PC-9 (cell line): Measurements from ENCODE around the gene STAT4. TPM values are rescaled to one million over a fixed set of nuclear protein-coding genes. Genes with fewer than 3 reads are reported as not detected.

ENCODE experiments used
- BruUV-seq: library from RNA; stranded (reverse); fragments of 400-500 nt; replicated peaks from 2 replicates; lab custom pipeline; 2021; lab: Mats Ljungman, UMichigan
- CTCF ChIA-PET: fragments of 300-600 bp; sonication (Branson Sonifier 250); formaldehyde crosslinking; loops from one replicate; lab custom pipeline; 2022; ENCODE audit warnings: antibody characterized with exemption; lab: Charles Lee
- POLR2A ChIA-PET: fragments of 300-600 bp; sonication (Branson Sonifier 250); formaldehyde crosslinking; loops from one replicate; lab custom pipeline; 2022; ENCODE audit warnings: antibody characterized with exemption; ENCODE audit not compliant: unreplicated experiment; lab: Charles Lee
- DNase-seq, 2 experiments: peaks; one replicate each; pipeline versions ENCODE4 v3.0.0 to v3.0.0-alpha.2; 2015 to 2022; ENCODE audit warnings: mixed read lengths in 1 of 2
- H2AFZ ChIP-seq: fragments of 200-600 bp; sonication (generic); 2 replicates; pipeline ENCODE4 v1.8.1; 2017; ENCODE audit warnings: antibody characterized with exemption
- H3F3A ChIP-seq: fragments of 200-600 bp; sonication (generic); 2 replicates; pipeline ENCODE4 v1.8.1; 2017; ENCODE audit warnings: antibody characterized with exemption, mild to moderate bottlenecking, low read depth; ENCODE audit not compliant: insufficient read depth
- H3K27ac ChIP-seq: fragments of 200-600 bp; sonication (generic); 2 replicates; pipeline ENCODE4 v1.6.1; 2016; ENCODE audit warnings: mixed run types
- H3K27me3 ChIP-seq: fragments of 200-600 bp; sonication (generic); 2 replicates; pipeline ENCODE4 v1.6.1; 2016; ENCODE audit warnings: low read depth, mixed run types; ENCODE audit not compliant: insufficient read depth
- H3K36me3 ChIP-seq: fragments of 200-600 bp; sonication (generic); 2 replicates; pipeline ENCODE4 v1.6.1; 2016; ENCODE audit warnings: low read depth, mixed run types
- H3K4me1 ChIP-seq: fragments of 200-600 bp; sonication (generic); replicated peaks from 2 replicates; pipeline ENCODE4 v1.6.1; 2016; ENCODE audit warnings: mixed run types; ENCODE audit not compliant: insufficient read depth
- H3K4me2 ChIP-seq: fragments of 200-600 bp; sonication (generic); 2 replicates; pipeline ENCODE4 v1.6.1; 2017; ENCODE audit warnings: mixed run types
- H3K4me3 ChIP-seq: fragments of 200-600 bp; sonication (generic); 2 replicates; pipeline ENCODE4 v1.6.1; 2016; ENCODE audit warnings: mixed run types
- H3K79me2 ChIP-seq: fragments of 200-600 bp; sonication (generic); 2 replicates; pipeline ENCODE4 v1.6.1; 2017; ENCODE audit warnings: low read depth, mixed run types
- H3K9me2 ChIP-seq: fragments of 200-600 bp; sonication (generic); 2 replicates; pipeline ENCODE4 v1.8.1; 2017; ENCODE audit warnings: mild to moderate bottlenecking; ENCODE audit not compliant: insufficient read depth
- H3K9me3 ChIP-seq: fragments of 200-600 bp; sonication (generic); 2 replicates; pipeline ENCODE4 v1.8.1; 2016; ENCODE audit warnings: low read depth; ENCODE audit not compliant: insufficient read depth
- H4K20me1 ChIP-seq: fragments of 200-600 bp; sonication (generic); 2 replicates; pipeline ENCODE4 v1.8.1; 2017; ENCODE audit not compliant: insufficient read depth
- CTCF ChIP-seq: fragments of 200-600 bp; sonication (generic); conservative IDR thresholded peaks from 2 replicates; pipeline ENCODE4 v1.6.1; 2017; ENCODE audit warnings: mixed run types, antibody characterized with exemption, mild to moderate bottlenecking, moderate library complexity
- EZH2 ChIP-seq: fragments of 200-600 bp; sonication (generic); IDR thresholded peaks from 2 replicates; pipeline ENCODE4 v1.8.0; 2017; ENCODE audit warnings: antibody characterized with exemption, low read depth
- intact Hi-C: fragments of 100-400 bp; cut with micrococcal nuclease; formaldehyde crosslinking; loops from one replicate; pipeline ENCODE4 v1.10.0; 2022; ENCODE audit not compliant: unreplicated experiment
- total RNA-seq: library from RNA; stranded (reverse); gene quantifications from 2 replicates; pipeline ENCODE4 v1.2.3, GENCODE V29; 2021

The STAT4 gene
- total RNA-seq, 1 experiment from 2014 or later = 0.70 TPM

- ChIA-PET POLR2A (no interaction called here), CTCF (no interaction called here)
- Histone ChIP-seq H3F3A (no peaks in the 10 kb centered on the region), H3K9me3 (no peaks in the 10 kb centered on the region), H3K27ac (no peak overlapping the region), H3K36me3 (no peaks in the 10 kb centered on the region), H3K4me1 (no peaks in the 10 kb centered on the region), H4K20me1 (no peaks in the 10 kb centered on the region), H3K79me2 (no peaks in the 10 kb centered on the region), H3K4me2 (no peak overlapping the region), H3K27me3 (no peaks in the 10 kb centered on the region), H3K4me3 (no peak overlapping the region), H2AFZ (no peak overlapping the region), H3K9me2 (no peaks in the 10 kb centered on the region)
- no TSS peak for BruUV-seq
- DNase-seq = no peak
- intact Hi-C loops = no loop called here
- TF ChIP-seq CTCF = no peak
- no peak for TF ChIP-seq EZH2
Observed at GRCh38 chr2:191115804-191116203, 35.0 kb downstream of the STAT4 start.

- Histone ChIP-seq H3K36me3 (no peaks in the 10 kb centered on the region), H3K4me3 (no peak overlapping the region), H2AFZ (no peak overlapping the region), H3K4me1 (no peaks in the 10 kb centered on the region), H3K27me3 (no peaks in the 10 kb centered on the region), H3F3A (no peaks in the 10 kb centered on the region), H3K4me2 (no peak overlapping the region), H4K20me1 (no peaks in the 10 kb centered on the region), H3K27ac (no peak overlapping the region), H3K79me2 (no peaks in the 10 kb centered on the region), H3K9me3 (no peaks in the 10 kb centered on the region), H3K9me2 (no peaks in the 10 kb centered on the region)
- POLR2A ChIA-PET = no interaction called here
- TF ChIP-seq CTCF (no peak), EZH2 (no peak)
- intact Hi-C loops = no loop called here
- CTCF ChIA-PET = no interaction called here
- no TSS peak for BruUV-seq
- DNase-seq = no peak
Observed at GRCh38 chr2:191115391-191115790, 35.4 kb downstream of the STAT4 start.

GRCh38 chr2:191114403-191114886 lies 36.3 kb downstream of the STAT4 start:
- ChIA-PET POLR2A (no interaction called here), CTCF (no interaction called here)
- Histone ChIP-seq H3K9me3 (no peaks in the 10 kb centered on the region), H3K4me3 (no peak overlapping the region), H3K9me2 (no peaks in the 10 kb centered on the region), H3K4me1 (no peaks in the 10 kb centered on the region), H3K27ac (no peak overlapping the region), H3K4me2 (no peak overlapping the region), H3F3A (no peaks in the 10 kb centered on the region), H3K36me3 (no peaks in the 10 kb centered on the region), H3K79me2 (no peaks in the 10 kb centered on the region), H3K27me3 (no peaks in the 10 kb centered on the region), H4K20me1 (no peaks in the 10 kb centered on the region), H2AFZ (no peak overlapping the region)
- TF ChIP-seq CTCF = no peak
- no peak for TF ChIP-seq EZH2
- DNase-seq = no peak
- intact Hi-C loops = no loop called here
- no TSS peak for BruUV-seq
